NCI-H1694 (cell line): ENCODE results near the gene SIGLEC7.
"Not testable (repeated sequence)": the region's sequence is repeated elsewhere in the genome, so short reads cannot be mapped to it uniquely, and the experiment has no call there.

ENCODE experiments used
- DNase-seq: peaks from one replicate; lab custom pipeline; 2025; lab: John Stamatoyannopoulos, UW

The SIGLEC7 gene

GRCh38 chr19:51139299-51140014 lies 2.6 kb upstream of the SIGLEC7 start:
- no peak for DNase-seq

- DNase-seq = no peak
Observed at GRCh38 chr19:51140441-51140840, 1.7 kb upstream of the SIGLEC7 start.

GRCh38 chr19:51141181-51141580 lies 920 bp upstream of the SIGLEC7 start:
- DNase-seq = no peak

- not testable (repeated sequence) for DNase-seq
Observed at GRCh38 chr19:51142809-51143475, 841 bp downstream of the SIGLEC7 start.

GRCh38 chr19:51143486-51143885 lies 1.4 kb downstream of the SIGLEC7 start:
- no peak for DNase-seq

- no peak for DNase-seq
Observed at GRCh38 chr19:51144482-51145045, 2.5 kb downstream of the SIGLEC7 start.

GRCh38 chr19:51145916-51146493 lies 3.9 kb downstream of the SIGLEC7 start:
- no peak for DNase-seq

- DNase-seq = no peak
Observed at GRCh38 chr19:51146751-51147150, 4.7 kb downstream of the SIGLEC7 start.

GRCh38 chr19:51147663-51148062 lies 5.6 kb downstream of the SIGLEC7 start:
- no peak for DNase-seq

GRCh38 chr19:51148580-51148979 lies 6.5 kb downstream of the SIGLEC7 start:
- no peak for DNase-seq

GRCh38 chr19:51150627-51151026 lies 8.5 kb downstream of the SIGLEC7 start:
- no peak for DNase-seq

GRCh38 chr19:51156710-51157109 lies 14.6 kb downstream of the SIGLEC7 start:
- no peak for DNase-seq

- DNase-seq = no peak
Observed at GRCh38 chr19:51157265-51157664, 15.2 kb downstream of the SIGLEC7 start.

GRCh38 chr19:51158474-51159129 lies 16.5 kb downstream of the SIGLEC7 start:
- peak; percentile 2 for DNase-seq

- DNase-seq = no peak
Observed at GRCh38 chr19:51159656-51160055, 17.6 kb downstream of the SIGLEC7 start.

GRCh38 chr19:51161266-51161665 lies 19.2 kb downstream of the SIGLEC7 start:
- no peak for DNase-seq

- no peak for DNase-seq
Observed at GRCh38 chr19:51161867-51162496, 19.9 kb downstream of the SIGLEC7 start.

- DNase-seq = no peak
Observed at GRCh38 chr19:51163257-51163656, 21.2 kb downstream of the SIGLEC7 start.

- no peak for DNase-seq
Observed at GRCh38 chr19:51164215-51164614, 22.1 kb downstream of the SIGLEC7 start.

- no peak for DNase-seq
Observed at GRCh38 chr19:51166846-51167490, 24.9 kb downstream of the SIGLEC7 start.

- DNase-seq = no peak
Observed at GRCh38 chr19:51168564-51169282, 26.6 kb downstream of the SIGLEC7 start.
